KMS-11 (cell line): Measurements from ENCODE around the gene GADD45B.

Experiments
- H2AFZ ChIP-seq: fragments of 200-600 bp; sonication (generic); 2 replicates; pipeline ENCODE4 v1.6.1; 2016; ENCODE audit warnings: antibody characterized with exemption, mixed run types, low read depth
- H3K27ac ChIP-seq: fragments of 200-600 bp; sonication (generic); 2 replicates; pipeline ENCODE4 v1.6.1; 2016; ENCODE audit warnings: mild to moderate bottlenecking, mixed run types
- H3K27me3 ChIP-seq: fragments of 200-600 bp; sonication (generic); 2 replicates; pipeline ENCODE4 v1.6.1; 2017; ENCODE audit warnings: mild to moderate bottlenecking, low read depth, mixed run types, moderate library complexity; ENCODE audit not compliant: insufficient read depth
- H3K36me3 ChIP-seq: fragments of 200-600 bp; sonication (generic); 2 replicates; pipeline ENCODE4 v1.6.1; 2017; ENCODE audit warnings: mild to moderate bottlenecking, mixed run types; ENCODE audit not compliant: insufficient read depth
- H3K4me1 ChIP-seq: fragments of 200-600 bp; sonication (generic); 2 replicates; pipeline ENCODE4 v1.6.1; 2016; ENCODE audit warnings: mild to moderate bottlenecking, low read depth, mixed run types; ENCODE audit not compliant: poor library complexity, severe bottlenecking
- H3K4me2 ChIP-seq: fragments of 200-600 bp; sonication (generic); 2 replicates; pipeline ENCODE4 v1.7.0; 2016; ENCODE audit warnings: mild to moderate bottlenecking, mixed run types
- H3K4me3 ChIP-seq: fragments of 200-600 bp; sonication (generic); IDR thresholded peaks from 2 replicates; pipeline ENCODE4 v1.6.1; 2017; ENCODE audit warnings: low read depth, low read length, mixed read lengths; ENCODE audit not compliant: insufficient read depth
- H3K79me2 ChIP-seq: fragments of 200-600 bp; sonication (generic); 2 replicates; pipeline ENCODE4 v1.6.1; 2016; ENCODE audit warnings: low read depth, mixed run types; ENCODE audit not compliant: insufficient read depth
- H3K9ac ChIP-seq: fragments of 200-600 bp; sonication (generic); 2 replicates; pipeline ENCODE4 v1.6.1; 2016; ENCODE audit warnings: mild to moderate bottlenecking, mixed run types
- H4K20me1 ChIP-seq: fragments of 200-600 bp; sonication (generic); 2 replicates; pipeline ENCODE4 v1.6.1; 2016; ENCODE audit warnings: mild to moderate bottlenecking, mixed run types; ENCODE audit not compliant: insufficient read depth
- TF ChIP-seq, protein P1 (sequence below): fragments of 200-600 bp; sonication (generic); conservative IDR thresholded peaks from 2 replicates; pipeline ENCODE4 v1.6.1; 2017; ENCODE audit warnings: low read depth, mild to moderate bottlenecking, antibody characterized with exemption, low read length, moderate library complexity, mixed read lengths

Gene GADD45B

GRCh38 chr19:2483084-2483483, 7.2 kb downstream of the GADD45B start:
- Histone ChIP-seq H3K4me3 (no peak overlapping the region), H3K4me2 (no peak overlapping the region), H4K20me1 (no peaks in the 10 kb centered on the region), H3K4me1 (peaks cover 21% of the 10 kb centered on the region), H2AFZ (no peak overlapping the region), H3K36me3 (no peaks in the 10 kb centered on the region), H3K27ac (no peak overlapping the region), H3K27me3 (no peaks in the 10 kb centered on the region), H3K9ac (no peak overlapping the region), H3K79me2 (peaks cover 9% of the 10 kb centered on the region; the same call in 1 of the 2 replicates)
- TF ChIP-seq, protein P1, sequence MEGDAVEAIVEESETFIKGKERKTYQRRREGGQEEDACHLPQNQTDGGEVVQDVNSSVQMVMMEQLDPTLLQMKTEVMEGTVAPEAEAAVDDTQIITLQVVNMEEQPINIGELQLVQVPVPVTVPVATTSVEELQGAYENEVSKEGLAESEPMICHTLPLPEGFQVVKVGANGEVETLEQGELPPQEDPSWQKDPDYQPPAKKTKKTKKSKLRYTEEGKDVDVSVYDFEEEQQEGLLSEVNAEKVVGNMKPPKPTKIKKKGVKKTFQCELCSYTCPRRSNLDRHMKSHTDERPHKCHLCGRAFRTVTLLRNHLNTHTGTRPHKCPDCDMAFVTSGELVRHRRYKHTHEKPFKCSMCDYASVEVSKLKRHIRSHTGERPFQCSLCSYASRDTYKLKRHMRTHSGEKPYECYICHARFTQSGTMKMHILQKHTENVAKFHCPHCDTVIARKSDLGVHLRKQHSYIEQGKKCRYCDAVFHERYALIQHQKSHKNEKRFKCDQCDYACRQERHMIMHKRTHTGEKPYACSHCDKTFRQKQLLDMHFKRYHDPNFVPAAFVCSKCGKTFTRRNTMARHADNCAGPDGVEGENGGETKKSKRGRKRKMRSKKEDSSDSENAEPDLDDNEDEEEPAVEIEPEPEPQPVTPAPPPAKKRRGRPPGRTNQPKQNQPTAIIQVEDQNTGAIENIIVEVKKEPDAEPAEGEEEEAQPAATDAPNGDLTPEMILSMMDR = no peak

DNA sequence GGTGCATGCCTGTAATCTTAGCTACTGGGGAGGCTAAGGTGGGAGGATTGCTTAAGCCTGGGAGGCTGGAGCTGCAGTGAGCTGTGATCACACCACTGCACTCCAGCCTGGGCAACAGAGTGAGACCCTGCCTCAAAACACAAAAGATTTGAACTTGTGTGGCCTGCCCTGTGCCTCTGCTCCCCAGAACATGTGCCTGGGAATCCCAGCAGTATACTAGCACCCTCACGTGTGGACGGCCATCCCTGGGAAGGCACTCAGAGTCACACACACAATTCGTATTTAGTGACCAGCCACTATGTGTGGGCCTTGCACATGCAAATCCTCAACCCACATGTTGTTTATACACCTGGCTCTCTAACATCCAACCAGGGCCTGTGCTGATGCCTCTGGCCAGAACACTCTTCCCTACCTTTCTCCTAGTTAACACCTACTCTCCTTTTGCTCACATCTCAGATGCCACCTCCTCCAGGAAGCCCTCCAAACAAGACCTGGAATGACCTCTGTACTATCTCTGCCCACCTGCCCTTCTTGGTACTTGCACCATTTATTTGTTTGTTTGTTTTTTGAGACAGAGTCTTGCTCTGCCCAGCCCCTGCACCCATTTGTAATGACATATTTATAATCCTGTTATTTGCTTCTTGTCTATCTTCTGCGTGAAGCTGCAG, 7.7 kb downstream of the GADD45B start:
- TF ChIP-seq, protein P1 = no peak
- Histone ChIP-seq H3K27me3 (no peaks in the 10 kb centered on the region), H4K20me1 (no peaks in the 10 kb centered on the region), H3K4me2 (no peak overlapping the region), H2AFZ (no peak overlapping the region), H3K79me2 (peaks cover 4% of the 10 kb centered on the region; the same call in 1 of the 2 replicates), H3K4me1 (peaks cover 16% of the 10 kb centered on the region), H3K36me3 (no peaks in the 10 kb centered on the region), H3K27ac (no peak overlapping the region), H3K4me3 (no peak overlapping the region), H3K9ac (no peak overlapping the region)

- Histone ChIP-seq H3K27ac (no peak overlapping the region), H2AFZ (no peak overlapping the region)
- TF ChIP-seq, protein P1 = no peak
Measured at GRCh38 chr19:2484178-2484937, 8.4 kb downstream of the GADD45B start.

GRCh38 chr19:2485428-2485827, 9.5 kb downstream of the GADD45B start:
- no peak overlapping the region for H2AFZ ChIP-seq
- no peak overlapping the region for H3K27ac ChIP-seq
- 0 out of 2 replicates have a peak, but pooled peaks cover 3% of the 10 kb centered on the region for H3K27me3 ChIP-seq
- TF ChIP-seq, protein P1 = no peak
- H3K9ac ChIP-seq = no peak overlapping the region
- no peaks in the 10 kb centered on the region for H4K20me1 ChIP-seq
- no peaks in the 10 kb centered on the region for H3K36me3 ChIP-seq
- peaks cover 8% of the 10 kb centered on the region for H3K4me1 ChIP-seq
- no peaks in the 10 kb centered on the region for H3K79me2 ChIP-seq
- no peak overlapping the region for H3K4me2 ChIP-seq
- no peak overlapping the region for H3K4me3 ChIP-seq

More at GRCh38 chr19:2484178-2484937, 8.4 kb downstream of the GADD45B start:
- Histone ChIP-seq H3K4me2 (no peak overlapping the region), H4K20me1 (no peaks in the 10 kb centered on the region), H3K9ac (no peak overlapping the region), H3K36me3 (no peaks in the 10 kb centered on the region), H3K4me1 (peaks cover 9% of the 10 kb centered on the region), H3K4me3 (no peak overlapping the region), H3K79me2 (no peaks in the 10 kb centered on the region), H3K27me3 (no peaks in the 10 kb centered on the region)
